Adrenal gland (tissue), 12 donors: Measurements from ENCODE around the gene FAM114A1. TPM values are rescaled to one million over a fixed set of nuclear protein-coding genes. Genes with fewer than 3 reads are reported as not detected.

Experiments used
- DNase-seq, 7 donors: peaks; one replicate each; pipeline ENCODE4 v3.0.0-alpha.2; 2019 to 2020
- H3K27ac ChIP-seq, 5 donors: fragments of 200-600 bp; sonication (generic) in 4 of 5; 1 replicate in 3 of 5; 2 replicates in 2 of 5; pipeline versions ENCODE4 v1.5.1 to v1.8.0; 2016 to 2020; ENCODE audit warnings: mild to moderate bottlenecking in 1 of 5
- H3K27me3 ChIP-seq: fragments of 200-600 bp; 2 replicates; pipeline ENCODE4 v1.8.0; 2021
- H3K36me3 ChIP-seq, 2 donors: fragments of 200-600 bp; replicated peaks in 1 of 2; 1 replicate in 1 of 2; 2 replicates in 1 of 2; pipeline versions ENCODE4 v1.5.1 to v1.8.0; 2018 to 2022
- H3K4me1 ChIP-seq, 2 donors: fragments of 200-600 bp; replicated peaks in 1 of 2; 1 replicate in 1 of 2; 2 replicates in 1 of 2; pipeline versions ENCODE4 v1.5.1 to v1.8.0; 2018 to 2021
- H3K4me3 ChIP-seq, 4 donors: fragments of 200-600 bp; sonication (generic) in 3 of 4; one replicate each; pipeline ENCODE4 v1.5.1; 2016 to 2018
- H3K9me3 ChIP-seq, 3 donors: fragments of 200-600 bp; sonication (generic) in 1 of 3; replicated peaks in 1 of 3; 1 replicate in 2 of 3; 2 replicates in 1 of 3; pipeline versions ENCODE4 v1.5.1 to v1.8.0; 2016 to 2021
- CTCF ChIP-seq, 6 experiments: fragments of 450-650 bp in 4 of 6; fragments of 200-600 bp in 2 of 6; sonication (generic) in 1 of 6; IDR thresholded peaks; 1 replicate in 5 of 6; 2 replicates in 1 of 6; pipeline versions ENCODE4 v1.5.1 to v1.8.0; 2016 to 2021; ENCODE audit warnings: antibody characterized with exemption in 6 of 6, mild to moderate bottlenecking in 2 of 6, moderate library complexity in 1 of 6
- POLR2A ChIP-seq, 2 donors: fragments of 450-650 bp; IDR thresholded peaks; one replicate each; pipeline ENCODE4 v1.6.1; 2017; ENCODE audit warnings: antibody characterized with exemption in 2 of 2, mild to moderate bottlenecking in 2 of 2, moderate library complexity in 1 of 2
- WGBS, 4 donors: extraction: QIAGEN DNeasy Blood & Tissue Kit in 2 of 4; methylation state at CpG; one replicate each; pipeline versions ENCODE4 v1.1.5 to v1.1.7; 2013 to 2017; 5-methylcytosine and 5-hydroxymethylcytosine counted together
- intact Hi-C, 2 donors: fragments of 100-400 bp; cut with DNase I; formaldehyde crosslinking; loops; one replicate each; pipeline versions ENCODE4 v1.14.1 to v1.15.0; 2022 to 2023
- polyA plus RNA-seq, 3 donors: library from polyadenylated mRNA; stranded (reverse); fragments of 200-250 nt in 2 of 3; fragments of 350-450 nt in 1 of 3; fragmentation: Illumina TruSeq in 1 of 3; extraction: RNeasy Lipid Tissue Mini Kit (QIAGEN cat#74804) in 1 of 3; gene quantifications; one replicate each; pipeline ENCODE4 v1.2.3, GENCODE V29; 2013 to 2014
- total RNA-seq, 9 donors: library from RNA; depleted of rRNA in 4 of 9; stranded (reverse); fragments of >200 nt in 4 of 9; fragments of 120-200 nt in 1 of 9; fragmentation: NEBNext Ultra II Directional in 1 of 9; extraction: Animal tissue kit (Norgen Biotek cat#: 25700) in 1 of 9; gene quantifications; one replicate each; pipeline versions ENCODE4 v1.1.0 to v1.2.4, GENCODE V29; 2013 to 2023
- donor health status: healthy with polysubstance abuse.
- donor health status: Bipolar disorder and iron deficiency.
- donor health status: DM: yes; HTN: yes; CAD: no.
- donor health status: DM: no; HTN: no; CAD: no.
- donor health status: DM: no; HTN: no; CAD: no.
- donor health status: DM: yes; HTN: yes; CAD: no.

The FAM114A1 gene
- total and polyA plus RNA-seq, 12 donors, result 29.3 to 335 (median 174) TPM

GRCh38 chr4:38834570-38834969 is 33.0 kb upstream of the FAM114A1 start:
- Histone ChIP-seq H3K27ac (no peak overlapping the region), H3K4me3 (no peak overlapping the region), H3K9me3 (peaks cover 0 to 3% (median 0%) of the 10 kb centered on the region in 3 donors), H3K4me1 (peaks cover 0 to 4% of the 10 kb centered on the region in 2 donors), H3K36me3 (no peaks in the 10 kb centered on the region), H3K27me3 (no peaks in the 10 kb centered on the region)
- 83 to 94% (median 90%) methylated on average over 4 of the region's 4 CpGs for WGBS, 4 donors
- DNase-seq, result no peak
- TF ChIP-seq CTCF (IDR thresholded peaks at IDR 0.05), result no peak
- TF ChIP-seq POLR2A (IDR thresholded peaks at IDR 0.05), result no peak
- intact Hi-C loops, result no loop called here

- no peak overlapping the region for H3K4me3 ChIP-seq
- no peak overlapping the region for H3K27ac ChIP-seq
- no peaks in the 10 kb centered on the region for H3K27me3 ChIP-seq
- TF ChIP-seq POLR2A (IDR thresholded peaks at IDR 0.05), result no peak
- no peak for TF ChIP-seq CTCF (IDR thresholded peaks at IDR 0.05)
- no peaks in the 10 kb centered on the region for H3K36me3 ChIP-seq
- peaks cover 0 to 3% (median 0%) of the 10 kb centered on the region in 3 donors for H3K9me3 ChIP-seq
- DNase-seq, result no peak
- intact Hi-C loops, result no loop called here
- H3K4me1 ChIP-seq, result no peaks in the 10 kb centered on the region
These were observed 30.3 kb upstream of the FAM114A1 start for GRCh38 chr4:38837334-38837733.

GRCh38 chr4:38837849-38838248 is 29.8 kb upstream of the FAM114A1 start:
- no peak for TF ChIP-seq CTCF (IDR thresholded peaks at IDR 0.05)
- no peak overlapping the region for H3K4me3 ChIP-seq
- H3K9me3 ChIP-seq, result peaks cover 0 to 3% (median 0%) of the 10 kb centered on the region in 3 donors
- H3K36me3 ChIP-seq, result no peaks in the 10 kb centered on the region
- intact Hi-C loops, result no loop called here
- WGBS, 4 donors, result 27 to 47% (median 38%) methylated on average over 2 of the region's 2 CpGs
- H3K27me3 ChIP-seq, result no peaks in the 10 kb centered on the region
- no peak for DNase-seq
- H3K4me1 ChIP-seq, result no peaks in the 10 kb centered on the region
- no peak overlapping the region for H3K27ac ChIP-seq

- no peaks in the 10 kb centered on the region for H3K9me3 ChIP-seq
- no peaks in the 10 kb centered on the region for H3K27me3 ChIP-seq
- no peaks in the 10 kb centered on the region for H3K36me3 ChIP-seq
- no peaks in the 10 kb centered on the region for H3K4me1 ChIP-seq
- no peak overlapping the region for H3K4me3 ChIP-seq
- no peak overlapping the region for H3K27ac ChIP-seq
- no peak for DNase-seq
- whole genome bisulfite sequencing, 4 donors, result 83 to 99% (median 88%) methylated on average over 4 of the region's 4 CpGs
- TF ChIP-seq POLR2A (IDR thresholded peaks at IDR 0.05) (no peak), CTCF (IDR thresholded peaks at IDR 0.05) (no peak)
- intact Hi-C loops, result no loop called here
These were observed 24.6 kb upstream of the FAM114A1 start for GRCh38 chr4:38842994-38843393.
